GM21515 (cell line): ENCODE results near the gene PITRM1.

Experiments used
- ATAC-seq: cut with Tn5 transposase; IDR thresholded peaks from one replicate; pipeline ENCODE4 v1.9.1; 2021; ENCODE audit not compliant: unreplicated experiment

PITRM1 gene

GRCh38 chr10:3167611-3168330, 4.8 kb downstream of the PITRM1 start:
- no peak for ATAC-seq

- no peak for ATAC-seq
Observed at GRCh38 chr10:3166496-3167290, 5.9 kb downstream of the PITRM1 start.

- ATAC-seq, result no peak
Observed at GRCh38 chr10:3165196-3165595, 7.4 kb downstream of the PITRM1 start.

GRCh38 chr10:3163879-3164278, 8.7 kb downstream of the PITRM1 start:
- ATAC-seq, result no peak

- ATAC-seq, result no peak
Observed at GRCh38 chr10:3162533-3162932, 10.0 kb downstream of the PITRM1 start.

- no peak for ATAC-seq
Observed at GRCh38 chr10:3159152-3159551, 13.4 kb downstream of the PITRM1 start.

GRCh38 chr10:3154666-3155065, 17.9 kb downstream of the PITRM1 start:
- ATAC-seq, result no peak

- ATAC-seq, result no peak
Observed at GRCh38 chr10:3152566-3152935, 20.0 kb downstream of the PITRM1 start.

- ATAC-seq, result no peak
Observed at GRCh38 chr10:3151889-3152565, 20.6 kb downstream of the PITRM1 start.

GRCh38 chr10:3150961-3151360, 21.6 kb downstream of the PITRM1 start:
- no peak for ATAC-seq

- ATAC-seq, result no peak
Observed at GRCh38 chr10:3150366-3150765, 22.2 kb downstream of the PITRM1 start.

GRCh38 chr10:3149918-3150317, 22.7 kb downstream of the PITRM1 start:
- ATAC-seq, result no peak

- no peak for ATAC-seq
Observed at GRCh38 chr10:3148994-3149393, 23.6 kb downstream of the PITRM1 start.

- no peak for ATAC-seq
Observed at GRCh38 chr10:3148041-3148440, 24.5 kb downstream of the PITRM1 start.

GRCh38 chr10:3147117-3147820, 25.3 kb downstream of the PITRM1 start:
- no peak for ATAC-seq

- no peak for ATAC-seq
Observed at GRCh38 chr10:3146289-3146688, 26.3 kb downstream of the PITRM1 start.

- ATAC-seq, result no peak
Observed at GRCh38 chr10:3145366-3145765, 27.2 kb downstream of the PITRM1 start.

- ATAC-seq, result no peak
Observed at GRCh38 chr10:3143791-3144434, 28.7 kb downstream of the PITRM1 start.

- ATAC-seq, result no peak
Observed at GRCh38 chr10:3143366-3143765, 29.2 kb downstream of the PITRM1 start.

GRCh38 chr10:3142146-3142875, 30.3 kb downstream of the PITRM1 start:
- no peak for ATAC-seq
